Lower leg skin (tissue), 4 donors: Measurements from ENCODE around the gene CACNA1G. TPM values are rescaled to one million over a fixed set of nuclear protein-coding genes. Genes with fewer than 3 reads are reported as not detected.

Experiments
- DNase-seq, 2 donors: peaks; one replicate each; pipeline ENCODE4 v3.0.0-alpha.2; 2019; ENCODE audit warnings: low spot score in 2 of 2
- H3K4me3 ChIP-seq: fragments of 200-600 bp; sonication (generic); 2 replicates; pipeline ENCODE4 v1.5.1; 2017; ENCODE audit warnings: mild to moderate bottlenecking, low read depth; ENCODE audit not compliant: poor library complexity, severe bottlenecking
- CTCF ChIP-seq, 3 donors: fragments of 450-650 bp; IDR thresholded peaks; one replicate each; pipeline ENCODE4 v1.5.1; 2016; ENCODE audit warnings: antibody characterized with exemption in 3 of 3, mild to moderate bottlenecking in 3 of 3, moderate library complexity in 2 of 3
- POLR2A ChIP-seq, 2 donors: fragments of 450-650 bp; IDR thresholded peaks; one replicate each; pipeline ENCODE4 v1.6.1; 2016 to 2017; ENCODE audit warnings: antibody characterized with exemption in 2 of 2, mild to moderate bottlenecking in 1 of 2, moderate library complexity in 1 of 2
- WGBS, 2 donors: methylation state at CpG; one replicate each; pipeline ENCODE4 v1.1.5; 2018; 5-methylcytosine and 5-hydroxymethylcytosine counted together
- intact Hi-C: fragments of 100-400 bp; cut with DNase I; formaldehyde crosslinking; loops from one replicate; pipeline ENCODE4 v1.15.0; 2023; ENCODE audit warnings: low total_unique reads
- total RNA-seq, 4 donors: library from RNA; depleted of rRNA; stranded (reverse); fragments of >200 nt; gene quantifications; one replicate each; pipeline ENCODE4 v1.1.0, GENCODE V29; 2016

CACNA1G gene
- total RNA-seq, 4 donors from 2014 or later, result 1.3 to 3.1 (median 1.8) TPM

- TF ChIP-seq CTCF (IDR thresholded peaks at IDR 0.05) (no peak), POLR2A (IDR thresholded peaks at IDR 0.05) (no peak)
- DNase-seq, result no peak
- no peak overlapping the region for H3K4me3 ChIP-seq
- intact Hi-C loops, result no loop called here
- 85 to 91% methylated on average over 19 of the region's 19 CpGs for WGBS, 2 donors
Observed at GRCh38 chr17:50571681-50572080, 11.2 kb downstream of the CACNA1G start.

GRCh38 chr17:50572541-50572940, 12.0 kb downstream of the CACNA1G start:
- H3K4me3 ChIP-seq, result no peak overlapping the region
- no peak for TF ChIP-seq CTCF (IDR thresholded peaks at IDR 0.05)
- TF ChIP-seq POLR2A (IDR thresholded peaks at IDR 0.05), result no peak
- intact Hi-C loops, result no loop called here
- no peak for DNase-seq
- 95 to 96% methylated on average over 20 of the region's 20 CpGs for WGBS, 2 donors

- no peak for TF ChIP-seq POLR2A (IDR thresholded peaks at IDR 0.05)
- no peak for TF ChIP-seq CTCF (IDR thresholded peaks at IDR 0.05)
- WGBS, 2 donors, result 88 to 93% methylated on average over 12 of the region's 12 CpGs
- no peak overlapping the region for H3K4me3 ChIP-seq
- intact Hi-C loops, result no loop called here
- DNase-seq, result no peak
Observed at GRCh38 chr17:50573866-50574611, 13.5 kb downstream of the CACNA1G start.

- intact Hi-C loops, result no loop called here
- TF ChIP-seq CTCF (IDR thresholded peaks at IDR 0.05), result no peak
- no peak for TF ChIP-seq POLR2A (IDR thresholded peaks at IDR 0.05)
- 83 to 84% methylated on average over 26 to 30 of the region's 33 CpGs for WGBS, 2 donors
Observed at GRCh38 chr17:50575581-50576210, 15.2 kb downstream of the CACNA1G start.

GRCh38 chr17:50576864-50577263, 16.3 kb downstream of the CACNA1G start:
- intact Hi-C loops, result no loop called here

More at GRCh38 chr17:50575581-50576210, 15.2 kb downstream of the CACNA1G start:
- DNase-seq, result no peak
- H3K4me3 ChIP-seq, result no peak overlapping the region

More at GRCh38 chr17:50576864-50577263, 16.3 kb downstream of the CACNA1G start:
- no peak for TF ChIP-seq CTCF (IDR thresholded peaks at IDR 0.05)
- TF ChIP-seq POLR2A (IDR thresholded peaks at IDR 0.05), result no peak
- H3K4me3 ChIP-seq, result no peak overlapping the region
- WGBS, 2 donors, result 81 to 85% methylated on average over 13 of the region's 13 CpGs
- DNase-seq, result no peak
